OCI-LY7 (cell line): Measurements from ENCODE around the gene COL28A1.

Source experiments
- EZH2phosphoT487 ChIP-seq: fragments of 200-600 bp; sonication (generic); IDR thresholded peaks from 2 replicates; pipeline ENCODE4 v1.6.1; 2018; ENCODE audit warnings: low read depth, borderline replicate concordance, mild to moderate bottlenecking, mixed run types, antibody characterized with exemption, low read length, moderate library complexity, mixed read lengths
- TF ChIP-seq, protein P1 (sequence below): fragments of 200-600 bp; sonication (generic); conservative IDR thresholded peaks from 2 replicates; pipeline ENCODE4 v1.5.1; 2014; ENCODE audit warnings: mild to moderate bottlenecking, antibody characterized with exemption, low read length, moderate library complexity, mixed read lengths

DNA sequence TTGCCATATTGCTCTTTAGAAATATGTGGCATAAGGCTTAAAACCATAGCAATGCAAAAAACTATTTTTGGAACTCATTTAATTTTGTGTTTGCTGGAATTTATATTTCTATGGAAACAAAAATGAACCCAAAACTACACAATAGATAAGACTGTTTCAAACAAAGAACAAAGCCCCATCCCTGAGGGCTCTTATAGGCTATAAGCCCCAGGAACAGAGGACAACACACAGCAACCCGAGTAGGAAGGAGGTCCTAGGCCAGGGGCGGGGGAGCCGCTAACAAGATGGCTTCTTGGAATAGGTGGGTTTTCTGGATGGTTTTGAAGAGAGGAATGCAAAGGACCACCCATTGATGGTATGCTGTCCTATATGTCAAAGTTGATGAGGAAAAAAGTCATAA, 8.6 kb downstream of the COL28A1 start:
- no peak for TF ChIP-seq EZH2phosphoT487
- TF ChIP-seq, protein P1, sequence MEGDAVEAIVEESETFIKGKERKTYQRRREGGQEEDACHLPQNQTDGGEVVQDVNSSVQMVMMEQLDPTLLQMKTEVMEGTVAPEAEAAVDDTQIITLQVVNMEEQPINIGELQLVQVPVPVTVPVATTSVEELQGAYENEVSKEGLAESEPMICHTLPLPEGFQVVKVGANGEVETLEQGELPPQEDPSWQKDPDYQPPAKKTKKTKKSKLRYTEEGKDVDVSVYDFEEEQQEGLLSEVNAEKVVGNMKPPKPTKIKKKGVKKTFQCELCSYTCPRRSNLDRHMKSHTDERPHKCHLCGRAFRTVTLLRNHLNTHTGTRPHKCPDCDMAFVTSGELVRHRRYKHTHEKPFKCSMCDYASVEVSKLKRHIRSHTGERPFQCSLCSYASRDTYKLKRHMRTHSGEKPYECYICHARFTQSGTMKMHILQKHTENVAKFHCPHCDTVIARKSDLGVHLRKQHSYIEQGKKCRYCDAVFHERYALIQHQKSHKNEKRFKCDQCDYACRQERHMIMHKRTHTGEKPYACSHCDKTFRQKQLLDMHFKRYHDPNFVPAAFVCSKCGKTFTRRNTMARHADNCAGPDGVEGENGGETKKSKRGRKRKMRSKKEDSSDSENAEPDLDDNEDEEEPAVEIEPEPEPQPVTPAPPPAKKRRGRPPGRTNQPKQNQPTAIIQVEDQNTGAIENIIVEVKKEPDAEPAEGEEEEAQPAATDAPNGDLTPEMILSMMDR: no peak
